Stomach (tissue), 9 donors: ENCODE data around the gene AGTR1. TPM values are rescaled to one million over a fixed set of nuclear protein-coding genes. Genes with fewer than 3 reads are reported as not detected.

ENCODE experiments used
- DNase-seq, 2 donors: peaks; one replicate each; pipeline versions ENCODE4 v3.0.0 to v3.0.0-alpha.2; 2013 to 2019
- H3K27ac ChIP-seq, 5 donors: fragments of 200-600 bp in 4 of 5; sonication (generic) in 4 of 5; one replicate each; pipeline ENCODE4 v1.5.1; 2013 to 2019; ENCODE audit warnings: mild to moderate bottlenecking in 1 of 5, moderate library complexity in 1 of 5
- H3K27me3 ChIP-seq, 3 donors: fragments of 200-600 bp; sonication (generic); one replicate each; pipeline ENCODE4 v1.5.1; 2017 to 2019; ENCODE audit warnings: mixed run types in 1 of 3
- H3K36me3 ChIP-seq, 4 donors: fragments of 200-600 bp; sonication (generic); 1 replicate in 3 of 4; 2 replicates in 1 of 4; pipeline ENCODE4 v1.5.1; 2016 to 2019
- H3K4me1 ChIP-seq, 4 donors: fragments of 200-600 bp; sonication (generic); one replicate each; pipeline ENCODE4 v1.5.1; 2016 to 2019
- H3K4me3 ChIP-seq, 4 donors: fragments of 200-600 bp; sonication (generic) in 3 of 4; one replicate each; pipeline ENCODE4 v1.5.1; 2016 to 2019; ENCODE audit warnings: mild to moderate bottlenecking in 1 of 4
- H3K9me3 ChIP-seq, 4 donors: fragments of 200-600 bp; sonication (generic); one replicate each; pipeline ENCODE4 v1.5.1; 2016 to 2019
- EP300 ChIP-seq: sonication (generic); formaldehyde crosslinking; IDR thresholded peaks from one replicate; pipeline ENCODE4 v1.6.1; 2017; ENCODE audit warnings: antibody characterized with exemption
- POLR2A ChIP-seq, 4 donors: fragments of 450-650 bp; IDR thresholded peaks; one replicate each; pipeline ENCODE4 v1.6.1; 2016; ENCODE audit warnings: antibody characterized with exemption in 4 of 4, control low read depth in 2 of 4, mild to moderate bottlenecking in 1 of 4, moderate library complexity in 1 of 4
- POLR2AphosphoS5 ChIP-seq, 3 donors: sonication (generic); formaldehyde crosslinking; IDR thresholded peaks; one replicate each; pipeline ENCODE4 v1.6.1; 2016; ENCODE audit warnings: antibody characterized with exemption in 3 of 3
- WGBS, 5 donors: extraction: QIAGEN DNeasy Blood & Tissue Kit in 3 of 5; methylation state at CpG; one replicate each; pipeline versions ENCODE4 v1.1.5 to v1.1.7; 2013 to 2018; 5-methylcytosine and 5-hydroxymethylcytosine counted together
- intact Hi-C: fragments of 100-400 bp; cut with DNase I; formaldehyde crosslinking; loops from one replicate; pipeline ENCODE4 v1.15.1; 2023; ENCODE audit warnings: low total_unique reads
- polyA plus RNA-seq, 3 donors: library from polyadenylated mRNA; stranded (reverse); fragments of 200-250 nt; gene quantifications; one replicate each; pipeline ENCODE4 v1.2.3, GENCODE V29; 2013
- total RNA-seq, 5 donors: library from RNA; depleted of rRNA; stranded (reverse); fragments of >200 nt; gene quantifications; one replicate each; pipeline versions ENCODE4 v1.1.0 to v1.2.3, GENCODE V29; 2014 to 2016
- TF ChIP-seq, protein P1 (sequence below), 7 experiments: fragments of 450-650 bp in 4 of 7; fragments of 200-600 bp in 3 of 7; sonication (generic) in 3 of 7; IDR thresholded peaks; one replicate each; pipeline ENCODE4 v1.5.1; 2016 to 2019; ENCODE audit warnings: antibody characterized with exemption in 7 of 7, control low read depth in 2 of 7, mild to moderate bottlenecking in 1 of 7
- donor health status: healthy with polysubstance abuse.
- donor health status: Bipolar disorder and iron deficiency.
- donor health status: healthy.

The AGTR1 gene
- total and polyA plus RNA-seq, 8 donors: 0.25 to 11.0 (median 3.6) TPM

DNA sequence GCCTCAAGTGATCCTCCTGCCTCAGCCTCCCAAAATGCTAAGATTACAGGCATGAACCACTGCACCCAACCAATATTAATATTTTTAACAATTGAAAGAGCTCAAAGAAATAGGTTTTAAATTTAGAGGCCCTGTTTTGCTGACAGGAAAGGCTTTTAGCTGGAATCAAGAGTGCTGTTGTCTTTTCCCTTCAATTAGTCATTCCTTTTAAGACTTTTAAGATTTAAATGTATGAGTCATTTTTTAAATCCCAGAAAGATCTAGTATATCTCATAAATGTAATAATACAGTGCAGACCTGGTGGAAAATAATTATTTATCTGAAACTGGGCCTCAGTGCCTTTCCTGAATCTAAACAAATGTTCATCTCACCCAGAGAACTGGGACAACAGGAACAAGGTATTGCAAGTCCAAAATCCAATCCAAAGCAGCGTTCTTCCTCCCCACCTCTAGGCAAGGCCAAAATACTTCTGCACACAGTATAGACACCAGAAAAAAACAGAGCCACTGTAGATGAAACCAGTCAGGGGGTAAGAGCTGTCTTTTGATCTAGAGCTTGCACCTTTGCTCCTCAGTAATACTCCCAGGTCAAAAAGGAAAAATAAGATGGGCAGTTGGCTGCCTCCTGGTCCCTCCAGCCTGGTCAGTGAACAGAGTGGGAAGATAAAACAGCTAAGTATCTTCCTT is 14.4 kb downstream of the AGTR1 start:
- 71 to 87% (median 83%) methylated on average over 1 of the region's 1 CpG for WGBS, 5 donors
- no peak overlapping the region for H3K4me3 ChIP-seq
- intact Hi-C loops: no loop called here
- TF ChIP-seq POLR2A (IDR thresholded peaks at IDR 0.05) (no peak), POLR2AphosphoS5 (IDR thresholded peaks at IDR 0.05) (no peak), EP300 (no peak)
- TF ChIP-seq, protein P1, sequence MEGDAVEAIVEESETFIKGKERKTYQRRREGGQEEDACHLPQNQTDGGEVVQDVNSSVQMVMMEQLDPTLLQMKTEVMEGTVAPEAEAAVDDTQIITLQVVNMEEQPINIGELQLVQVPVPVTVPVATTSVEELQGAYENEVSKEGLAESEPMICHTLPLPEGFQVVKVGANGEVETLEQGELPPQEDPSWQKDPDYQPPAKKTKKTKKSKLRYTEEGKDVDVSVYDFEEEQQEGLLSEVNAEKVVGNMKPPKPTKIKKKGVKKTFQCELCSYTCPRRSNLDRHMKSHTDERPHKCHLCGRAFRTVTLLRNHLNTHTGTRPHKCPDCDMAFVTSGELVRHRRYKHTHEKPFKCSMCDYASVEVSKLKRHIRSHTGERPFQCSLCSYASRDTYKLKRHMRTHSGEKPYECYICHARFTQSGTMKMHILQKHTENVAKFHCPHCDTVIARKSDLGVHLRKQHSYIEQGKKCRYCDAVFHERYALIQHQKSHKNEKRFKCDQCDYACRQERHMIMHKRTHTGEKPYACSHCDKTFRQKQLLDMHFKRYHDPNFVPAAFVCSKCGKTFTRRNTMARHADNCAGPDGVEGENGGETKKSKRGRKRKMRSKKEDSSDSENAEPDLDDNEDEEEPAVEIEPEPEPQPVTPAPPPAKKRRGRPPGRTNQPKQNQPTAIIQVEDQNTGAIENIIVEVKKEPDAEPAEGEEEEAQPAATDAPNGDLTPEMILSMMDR (IDR thresholded peaks at IDR 0.05): no peak
- H3K27ac ChIP-seq: no peak overlapping the region
- peaks cover 0 to 13% (median 2%) of the 10 kb centered on the region in 4 donors for H3K4me1 ChIP-seq
- DNase-seq: no peak
- H3K36me3 ChIP-seq: no peaks in the 10 kb centered on the region
- no peaks in the 10 kb centered on the region for H3K9me3 ChIP-seq
- no peaks in the 10 kb centered on the region for H3K27me3 ChIP-seq

DNA sequence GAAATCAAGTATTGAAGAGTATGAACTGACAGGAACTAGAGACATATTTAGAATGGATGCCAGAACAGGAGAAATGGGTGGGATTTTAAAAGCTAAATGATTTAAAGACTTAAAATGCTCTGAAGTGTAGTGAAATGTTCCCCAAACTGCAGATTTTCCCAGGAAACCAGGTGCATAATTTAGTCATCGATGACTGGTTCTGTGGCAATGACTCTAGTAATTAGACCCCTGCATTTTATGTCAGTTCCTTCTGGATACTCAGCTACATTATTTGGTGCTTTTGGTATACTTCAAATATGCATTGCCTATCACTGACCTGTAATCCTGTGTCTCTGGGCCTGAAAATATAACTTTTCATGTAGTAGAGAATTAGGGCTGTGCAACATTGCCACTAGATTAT is 16.8 kb downstream of the AGTR1 start:
- TF ChIP-seq, protein P1 (IDR thresholded peaks at IDR 0.05): no peak
- TF ChIP-seq POLR2A (IDR thresholded peaks at IDR 0.05): no peak
- no peak for TF ChIP-seq POLR2AphosphoS5 (IDR thresholded peaks at IDR 0.05)
- TF ChIP-seq EP300: no peak
- Histone ChIP-seq H3K4me3 (no peak overlapping the region), H3K27ac (no peak overlapping the region), H3K27me3 (no peaks in the 10 kb centered on the region), H3K4me1 (peaks cover 0 to 12% (median 2%) of the 10 kb centered on the region in 4 donors), H3K36me3 (no peaks in the 10 kb centered on the region), H3K9me3 (no peaks in the 10 kb centered on the region)
- WGBS, 5 donors: 82 to 100% (median 94%) methylated on average over 1 of the region's 1 CpG
- intact Hi-C loops: no loop called here
- DNase-seq: no peak

DNA sequence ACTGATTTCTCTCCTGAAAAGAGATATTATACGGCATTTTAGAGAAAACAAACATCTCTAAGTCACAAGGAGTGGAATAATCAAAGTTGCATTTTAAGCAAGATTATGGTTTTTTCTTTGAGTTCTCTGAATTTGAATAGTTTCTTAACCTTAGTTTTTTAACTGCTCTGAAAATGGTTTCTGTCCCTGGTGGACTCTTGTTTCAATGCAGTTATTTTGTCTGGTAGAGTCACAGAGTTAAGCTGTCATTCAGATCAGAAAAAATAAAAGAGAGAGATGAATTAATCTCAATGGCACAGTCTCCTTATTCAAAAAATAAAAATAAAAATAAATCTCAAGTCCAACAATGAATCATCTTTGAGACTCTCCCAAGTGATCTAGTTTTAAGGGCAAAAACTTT is 19.0 kb downstream of the AGTR1 start:
- TF ChIP-seq POLR2AphosphoS5 (IDR thresholded peaks at IDR 0.05): no peak
- TF ChIP-seq, protein P1 (IDR thresholded peaks at IDR 0.05): no peak
- intact Hi-C loops: no loop called here
- Histone ChIP-seq H3K36me3 (no peaks in the 10 kb centered on the region), H3K4me3 (no peak overlapping the region), H3K27me3 (no peaks in the 10 kb centered on the region), H3K4me1 (peaks cover 0 to 7% (median under 1%) of the 10 kb centered on the region in 4 donors), H3K27ac (no peak overlapping the region), H3K9me3 (no peaks in the 10 kb centered on the region)
- 74 to 90% (median 86%) methylated on average over 1 of the region's 1 CpG for WGBS, 5 donors
- DNase-seq: no peak

DNA sequence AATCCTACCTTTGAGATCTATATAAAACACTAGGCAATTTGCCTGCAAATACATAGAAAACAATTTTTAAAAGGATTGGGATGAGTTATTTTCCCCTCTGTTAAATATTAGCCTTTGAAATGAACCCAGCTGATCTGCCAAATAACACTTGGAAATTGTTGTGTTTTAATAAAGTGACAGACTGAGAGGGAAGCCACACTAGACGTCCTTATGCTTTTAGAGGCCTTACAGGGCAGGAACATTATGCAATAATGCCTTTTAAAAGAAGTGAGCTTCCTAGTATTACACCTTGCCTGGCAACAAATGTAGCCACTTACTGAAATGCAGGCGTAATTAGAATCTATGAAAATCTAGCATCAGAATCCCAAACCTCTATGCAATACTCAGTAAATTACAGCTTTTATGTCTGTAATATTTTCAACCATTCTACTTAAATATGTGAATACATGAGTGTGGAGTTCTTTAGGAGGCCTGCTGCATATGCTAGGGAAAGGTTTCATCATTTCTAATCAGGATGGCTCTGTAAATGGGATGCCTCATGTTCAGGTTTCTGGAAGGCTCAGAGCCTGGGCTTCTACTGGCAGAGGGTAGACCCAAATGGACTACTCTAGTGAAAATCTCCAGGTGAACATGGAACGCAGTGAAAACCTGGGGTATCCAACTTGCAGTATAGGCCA is 20.3 kb downstream of the AGTR1 start:
- intact Hi-C loops: no loop called here
- DNase-seq: peak in 1 of 2 donors; percentile 33
- Histone ChIP-seq H3K4me1 (peaks cover 0 to 3% (median 0%) of the 10 kb centered on the region in 4 donors), H3K9me3 (no peaks in the 10 kb centered on the region), H3K27me3 (no peaks in the 10 kb centered on the region), H3K27ac (no peak overlapping the region), H3K36me3 (no peaks in the 10 kb centered on the region), H3K4me3 (no peak overlapping the region)
- 37 to 80% (median 72%) methylated on average over 3 of the region's 3 CpGs for WGBS, 5 donors
- TF ChIP-seq, protein P1 (IDR thresholded peaks at IDR 0.05): no peak
- no peak for TF ChIP-seq POLR2A (IDR thresholded peaks at IDR 0.05)
- no peak for TF ChIP-seq EP300
- TF ChIP-seq POLR2AphosphoS5 (IDR thresholded peaks at IDR 0.05): no peak
